Nephron (organoid): Measurements from ENCODE around the gene CFAP52.
"Not testable (repeated sequence)": the region's sequence is repeated elsewhere in the genome, so short reads cannot be mapped to it uniquely, and the experiment has no call there.

Experiments
- H3K27ac Mint-ChIP-seq, 3 experiments: 2 replicates each; pipeline ENCODE4 v1.8.0; 2020; ENCODE audit warnings: mixed read lengths in 3 of 3, mild to moderate bottlenecking in 2 of 3, moderate library complexity in 1 of 3
- H3K27me3 Mint-ChIP-seq: 2 replicates; pipeline ENCODE4 v1.8.0; 2021; ENCODE audit warnings: low read depth, mild to moderate bottlenecking, moderate library complexity, mixed read lengths
- H3K36me3 Mint-ChIP-seq: 2 replicates; pipeline ENCODE4 v1.8.0; 2020; ENCODE audit warnings: low read depth, mixed read lengths
- H3K4me1 Mint-ChIP-seq: 2 replicates; pipeline ENCODE4 v1.8.0; 2020; ENCODE audit warnings: mixed read lengths
- H3K4me3 Mint-ChIP-seq, 3 experiments: 2 replicates each; pipeline ENCODE4 v1.8.0; 2020; ENCODE audit warnings: mild to moderate bottlenecking in 3 of 3, mixed read lengths in 3 of 3, moderate library complexity in 2 of 3
- H3K9me3 Mint-ChIP-seq: 2 replicates; pipeline ENCODE4 v1.8.0; 2020; ENCODE audit warnings: mixed read lengths
- TF ChIP-seq, protein P1 (sequence below), 3 experiments: fragments of 200-600 bp; sonication (generic); IDR thresholded peaks; one replicate each; pipeline ENCODE4 v1.5.0; 2021; ENCODE audit warnings: antibody characterized with exemption in 3 of 3; ENCODE audit not compliant: unreplicated experiment in 3 of 3

Gene CFAP52

DNA sequence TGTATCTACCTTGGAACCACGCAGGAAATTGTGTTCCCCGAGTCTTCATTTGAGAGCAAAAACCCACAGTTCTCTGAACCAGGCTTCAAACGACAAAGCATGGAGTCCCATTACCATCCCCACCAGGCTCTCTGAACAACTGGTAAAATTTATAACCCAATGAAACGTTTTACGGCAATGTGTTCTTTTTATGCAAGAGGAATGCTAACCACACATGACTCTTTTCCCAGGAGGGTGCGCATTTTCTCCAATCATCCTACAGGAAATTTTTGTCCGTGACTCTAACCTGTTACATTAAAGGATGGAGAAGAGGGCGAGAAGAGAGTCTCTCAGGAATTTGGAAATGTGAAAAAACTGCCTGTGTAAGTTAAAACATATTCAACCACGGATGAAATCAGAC is 18.6 kb upstream of the CFAP52 start:
- no peaks in the 10 kb centered on the region for H3K27me3 Mint-ChIP-seq
- TF ChIP-seq, protein P1, sequence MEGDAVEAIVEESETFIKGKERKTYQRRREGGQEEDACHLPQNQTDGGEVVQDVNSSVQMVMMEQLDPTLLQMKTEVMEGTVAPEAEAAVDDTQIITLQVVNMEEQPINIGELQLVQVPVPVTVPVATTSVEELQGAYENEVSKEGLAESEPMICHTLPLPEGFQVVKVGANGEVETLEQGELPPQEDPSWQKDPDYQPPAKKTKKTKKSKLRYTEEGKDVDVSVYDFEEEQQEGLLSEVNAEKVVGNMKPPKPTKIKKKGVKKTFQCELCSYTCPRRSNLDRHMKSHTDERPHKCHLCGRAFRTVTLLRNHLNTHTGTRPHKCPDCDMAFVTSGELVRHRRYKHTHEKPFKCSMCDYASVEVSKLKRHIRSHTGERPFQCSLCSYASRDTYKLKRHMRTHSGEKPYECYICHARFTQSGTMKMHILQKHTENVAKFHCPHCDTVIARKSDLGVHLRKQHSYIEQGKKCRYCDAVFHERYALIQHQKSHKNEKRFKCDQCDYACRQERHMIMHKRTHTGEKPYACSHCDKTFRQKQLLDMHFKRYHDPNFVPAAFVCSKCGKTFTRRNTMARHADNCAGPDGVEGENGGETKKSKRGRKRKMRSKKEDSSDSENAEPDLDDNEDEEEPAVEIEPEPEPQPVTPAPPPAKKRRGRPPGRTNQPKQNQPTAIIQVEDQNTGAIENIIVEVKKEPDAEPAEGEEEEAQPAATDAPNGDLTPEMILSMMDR (IDR thresholded peaks at IDR 0.05; ENCODE audit: unreplicated experiment in 3 of 3) = no peak
- H3K4me3 Mint-ChIP-seq = no peak overlapping the region
- peak overlapping the region in 1 of 3 experiments; percentile 65 for H3K27ac Mint-ChIP-seq
- H3K36me3 Mint-ChIP-seq = peaks cover 14% of the 10 kb centered on the region
- H3K4me1 Mint-ChIP-seq = peaks cover 20% of the 10 kb centered on the region
- no peaks in the 10 kb centered on the region for H3K9me3 Mint-ChIP-seq

DNA sequence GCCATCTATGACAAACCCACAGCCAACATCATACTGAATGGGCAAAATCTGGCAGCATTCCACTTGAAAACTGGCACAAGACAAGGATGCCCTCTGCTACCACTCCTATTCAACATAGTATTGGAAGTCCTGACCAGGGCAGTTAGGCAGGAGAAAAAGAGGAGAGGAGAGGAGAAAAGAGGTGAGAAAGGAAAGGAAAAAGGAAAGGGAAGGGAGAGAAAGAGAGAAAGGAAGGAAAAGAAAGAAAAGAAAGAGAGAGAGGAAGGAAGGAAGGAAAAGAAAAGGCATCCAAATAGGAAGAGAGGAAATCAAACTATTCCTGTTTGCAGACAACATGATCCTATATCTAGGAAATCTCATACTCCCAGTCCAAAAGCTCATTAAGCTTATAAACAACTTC is 12.3 kb upstream of the CFAP52 start:
- Mint-ChIP-seq H3K27ac (no peak overlapping the region), H3K4me1 (no peaks in the 10 kb centered on the region), H3K27me3 (no peaks in the 10 kb centered on the region), H3K9me3 (no peaks in the 10 kb centered on the region), H3K4me3 (no peak overlapping the region), H3K36me3 (peaks cover 49% of the 10 kb centered on the region)
- TF ChIP-seq, protein P1 (IDR thresholded peaks at IDR 0.05; ENCODE audit: unreplicated experiment in 3 of 3) = no peak

DNA sequence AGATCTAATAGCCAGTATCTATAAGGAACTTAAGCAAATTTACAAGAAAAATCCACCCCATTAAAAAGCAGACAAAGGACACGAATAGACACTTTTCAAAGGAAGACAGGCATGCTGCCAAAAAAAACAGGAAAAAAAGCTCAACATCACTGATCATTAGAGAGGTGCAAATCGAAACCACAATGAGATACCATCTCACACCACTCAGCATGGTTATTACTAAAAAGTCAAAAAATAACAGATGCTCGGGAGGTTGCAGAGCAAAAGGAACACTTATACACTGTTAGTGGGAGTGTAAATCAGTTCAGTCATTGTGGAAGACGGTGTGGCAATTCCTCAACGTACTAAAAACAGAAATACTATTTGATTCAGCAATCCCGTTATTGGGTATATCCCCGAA is 10.4 kb upstream of the CFAP52 start:
- H3K4me1 Mint-ChIP-seq = no peaks in the 10 kb centered on the region
- TF ChIP-seq, protein P1 (IDR thresholded peaks at IDR 0.05; ENCODE audit: unreplicated experiment in 3 of 3) = no peak
- no peak overlapping the region for H3K27ac Mint-ChIP-seq
- H3K4me3 Mint-ChIP-seq = no peak overlapping the region
- H3K27me3 Mint-ChIP-seq = no peaks in the 10 kb centered on the region
- H3K36me3 Mint-ChIP-seq = peaks cover 50% of the 10 kb centered on the region
- no peaks in the 10 kb centered on the region for H3K9me3 Mint-ChIP-seq

DNA sequence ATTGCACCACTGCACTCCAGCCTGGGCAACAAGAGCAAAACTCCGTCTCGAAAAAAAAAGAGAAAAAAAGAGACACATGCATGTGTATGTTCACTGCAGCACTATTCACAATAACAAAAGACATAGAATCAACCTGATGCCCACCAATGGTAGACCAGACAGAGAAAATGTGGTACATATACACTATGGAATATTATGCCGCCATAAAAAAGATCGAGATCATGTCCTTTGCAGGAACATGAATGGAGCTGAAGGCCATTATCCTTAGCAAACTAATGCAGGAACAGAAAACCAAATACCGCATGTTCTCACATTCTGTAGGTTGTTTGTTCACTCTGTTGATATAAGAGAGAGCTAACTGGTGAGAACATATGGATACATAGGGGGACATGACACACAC is 9.7 kb upstream of the CFAP52 start:
- not testable (repeated sequence) for H3K4me1 Mint-ChIP-seq, H3K27ac Mint-ChIP-seq, H3K27me3 Mint-ChIP-seq, H3K4me3 Mint-ChIP-seq, H3K9me3 Mint-ChIP-seq
- H3K36me3 Mint-ChIP-seq = peaks cover 50% of the 10 kb centered on the region

DNA sequence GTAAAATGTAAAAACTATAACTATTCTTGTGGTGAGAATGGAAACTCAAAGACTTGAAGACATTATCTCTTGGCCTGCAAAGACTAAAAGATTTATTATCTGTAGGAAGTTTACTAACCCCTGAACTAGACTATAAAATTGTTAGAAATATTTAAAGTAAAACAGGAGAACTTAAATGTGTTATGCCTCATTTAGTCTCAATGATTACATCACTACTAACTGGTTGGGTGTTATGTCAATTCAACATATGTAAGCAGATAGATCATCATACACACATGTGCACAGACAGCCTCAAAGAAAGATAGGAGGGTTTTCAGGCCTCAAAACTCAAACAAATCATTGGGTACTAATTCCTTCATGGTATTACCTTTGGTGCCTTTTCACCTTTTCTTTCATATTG is 8.4 kb upstream of the CFAP52 start:
- H3K36me3 Mint-ChIP-seq = peaks cover 44% of the 10 kb centered on the region
- TF ChIP-seq, protein P1 (IDR thresholded peaks at IDR 0.05; ENCODE audit: unreplicated experiment in 3 of 3) = no peak
- H3K9me3 Mint-ChIP-seq = no peaks in the 10 kb centered on the region
- H3K4me3 Mint-ChIP-seq = no peak overlapping the region
- no peaks in the 10 kb centered on the region for H3K4me1 Mint-ChIP-seq
- H3K27me3 Mint-ChIP-seq = no peaks in the 10 kb centered on the region
- H3K27ac Mint-ChIP-seq = no peak overlapping the region

DNA sequence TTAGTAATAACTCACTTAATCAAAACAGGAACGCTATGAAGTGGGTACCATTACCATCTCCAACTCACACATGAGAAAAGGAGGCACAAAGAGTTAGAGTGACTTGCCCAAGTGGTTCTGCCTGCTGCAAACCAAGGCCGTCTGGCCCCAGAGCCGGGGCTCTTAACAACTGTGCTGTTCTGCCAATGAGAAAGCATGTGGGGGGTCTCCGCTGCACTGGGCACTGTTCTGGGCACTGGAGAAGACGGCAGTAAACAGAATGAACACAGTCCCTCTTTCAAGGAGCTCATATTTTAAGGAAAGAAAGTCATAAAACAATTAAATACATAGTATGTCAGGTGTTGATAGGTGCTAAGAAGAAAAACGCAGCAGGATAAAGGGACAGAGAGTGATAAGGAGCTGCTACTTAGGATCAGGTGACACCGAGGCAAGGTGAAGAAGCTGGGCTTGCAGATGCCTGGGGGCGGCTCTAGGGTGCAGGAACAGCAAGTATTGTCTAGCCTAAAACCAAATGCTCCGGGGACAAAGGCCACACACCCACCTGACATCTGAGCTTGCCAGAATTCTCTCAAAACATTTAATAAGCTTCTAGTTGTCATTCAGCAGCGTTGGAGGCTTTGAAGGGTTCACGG is 7.4 kb upstream of the CFAP52 start:
- Mint-ChIP-seq H3K36me3 (peaks cover 37% of the 10 kb centered on the region), H3K27ac (no peak overlapping the region), H3K4me1 (no peaks in the 10 kb centered on the region), H3K4me3 (no peak overlapping the region), H3K27me3 (no peaks in the 10 kb centered on the region), H3K9me3 (no peaks in the 10 kb centered on the region)
- TF ChIP-seq, protein P1 (IDR thresholded peaks at IDR 0.05; ENCODE audit: unreplicated experiment in 3 of 3) = no peak
